GM23248 (cell line): ENCODE data around the gene PYCR2. TPM values are rescaled to one million over a fixed set of nuclear protein-coding genes. Genes with fewer than 3 reads are reported as not detected.

ENCODE experiments used
- DNase-seq: peaks from one replicate; pipeline ENCODE4 v3.0.0-alpha.2; 2015
- H2AFZ ChIP-seq: fragments of 200-600 bp; sonication (generic); 2 replicates; pipeline ENCODE4 v1.6.1; 2016; ENCODE audit warnings: antibody characterized with exemption
- H3F3A ChIP-seq: fragments of 200-600 bp; sonication (generic); 2 replicates; pipeline ENCODE4 v1.6.1; 2016; ENCODE audit warnings: mild to moderate bottlenecking, antibody characterized with exemption, mixed run types; ENCODE audit not compliant: insufficient read depth
- H3K27ac ChIP-seq: fragments of 200-600 bp; sonication (generic); 2 replicates; pipeline ENCODE4 v1.5.1; 2016; ENCODE audit warnings: mild to moderate bottlenecking
- H3K27me3 ChIP-seq: fragments of 200-600 bp; sonication (generic); replicated peaks from 2 replicates; pipeline ENCODE4 v1.6.1; 2016; ENCODE audit warnings: mild to moderate bottlenecking; ENCODE audit not compliant: insufficient read depth
- H3K36me3 ChIP-seq: fragments of 200-600 bp; sonication (generic); 2 replicates; pipeline ENCODE4 v1.6.1; 2016; ENCODE audit warnings: low read depth, mild to moderate bottlenecking
- H3K4me1 ChIP-seq: fragments of 200-600 bp; sonication (generic); 2 replicates; pipeline ENCODE4 v1.6.1; 2016; ENCODE audit warnings: mild to moderate bottlenecking; ENCODE audit not compliant: insufficient read depth
- H3K4me2 ChIP-seq: fragments of 200-600 bp; sonication (generic); one replicate; pipeline ENCODE4 v1.6.1; 2016; ENCODE audit warnings: mild to moderate bottlenecking; ENCODE audit not compliant: unreplicated experiment
- H3K4me3 ChIP-seq: fragments of 200-600 bp; sonication (generic); 2 replicates; pipeline ENCODE4 v1.5.1; 2016; ENCODE audit warnings: mild to moderate bottlenecking
- H3K79me2 ChIP-seq: fragments of 200-600 bp; sonication (generic); 2 replicates; pipeline ENCODE4 v1.6.1; 2016; ENCODE audit warnings: mild to moderate bottlenecking; ENCODE audit not compliant: insufficient read depth
- H3K9ac ChIP-seq: fragments of 200-600 bp; sonication (generic); 2 replicates; pipeline ENCODE4 v1.6.1; 2016; ENCODE audit warnings: mild to moderate bottlenecking
- H3K9me2 ChIP-seq: fragments of 200-600 bp; sonication (generic); 2 replicates; pipeline ENCODE4 v1.6.1; 2016; ENCODE audit warnings: mixed run types, mild to moderate bottlenecking, moderate library complexity; ENCODE audit not compliant: insufficient read depth
- H3K9me3 ChIP-seq: fragments of 200-600 bp; sonication (generic); one replicate; pipeline ENCODE4 v1.6.1; 2017; ENCODE audit warnings: low read depth
- H4K20me1 ChIP-seq: fragments of 200-600 bp; sonication (generic); 2 replicates; pipeline ENCODE4 v1.6.0; 2016; ENCODE audit not compliant: insufficient read depth
- EZH2 ChIP-seq: fragments of 200-600 bp; sonication (generic); IDR thresholded peaks from 2 replicates; pipeline ENCODE4 v1.6.1; 2018; ENCODE audit warnings: antibody characterized with exemption, mild to moderate bottlenecking; ENCODE audit not compliant: insufficient read depth, poor library complexity, severe bottlenecking
- EZH2phosphoT487 ChIP-seq: fragments of 200-600 bp; sonication (generic); IDR thresholded peaks from 2 replicates; pipeline ENCODE4 v1.6.1; 2018; ENCODE audit warnings: antibody characterized with exemption, moderate library complexity, mild to moderate bottlenecking, low read depth; ENCODE audit not compliant: insufficient read depth
- WGBS, 2 experiments: methylation state at CpG; one replicate each; pipeline ENCODE4 v1.1.6; 2015 to 2017; ENCODE audit warnings: low lambda C conversion rate in 2 of 2, low coverage in 1 of 2; ENCODE audit errors: missing lambda C conversion rate in 2 of 2; 5-methylcytosine and 5-hydroxymethylcytosine counted together
- in situ Hi-C: fragments of 300-500 bp; cut with MboI; formaldehyde crosslinking; loops from 2 replicates; pipeline ENCODE4 v1.15.0; 2020
- polyA plus RNA-seq: library from polyadenylated mRNA; unstranded; fragments of >200 nt; fragmentation: Nextera tagmentation; extraction: Ambion mirVana; gene quantifications from 2 replicates; pipeline ENCODE4 v1.2.1, GENCODE V29; 2016
- total RNA-seq: library from RNA; depleted of rRNA; stranded (reverse); fragments of >200 nt; shearing (Covaris generic); gene quantifications from 2 replicates; pipeline ENCODE4 v1.2.3, GENCODE V29; 2014

PYCR2 gene
- total and polyA plus RNA-seq, 2 experiments from 2014 or later, result 55.5 to 59.1 TPM

- Histone ChIP-seq H3F3A (no peaks in the 10 kb centered on the region), H3K79me2 (no peaks in the 10 kb centered on the region), H3K4me3 (no peak overlapping the region), H3K9ac (no peak overlapping the region), H3K9me2 (no peaks in the 10 kb centered on the region), H3K36me3 (no peaks in the 10 kb centered on the region), H3K4me2 (no peak overlapping the region), H3K4me1 (no peaks in the 10 kb centered on the region), H2AFZ (no peak overlapping the region), H4K20me1 (no peaks in the 10 kb centered on the region), H3K9me3 (no peaks in the 10 kb centered on the region), H3K27ac (no peak overlapping the region), H3K27me3 (no peaks in the 10 kb centered on the region)
- WGBS, 2 experiments, result 70 to 72% methylated on average over 4 of the region's 4 CpGs
- in situ Hi-C loops, result no loop called here
- TF ChIP-seq EZH2phosphoT487 (no peak), EZH2 (no peak)
- no peak for DNase-seq
Measured at GRCh38 chr1:225899044-225899925, 24.8 kb downstream of the PYCR2 start.

GRCh38 chr1:225897595-225898514 lies 26.2 kb downstream of the PYCR2 start:
- WGBS, 2 experiments, result 81 to 82% methylated on average over 19 of the region's 19 CpGs
- no peak overlapping the region for H3K27ac ChIP-seq
- no peaks in the 10 kb centered on the region for H3K9me2 ChIP-seq
- no peak for DNase-seq
- no peaks in the 10 kb centered on the region for H3K79me2 ChIP-seq
- no peaks in the 10 kb centered on the region for H3K9me3 ChIP-seq
- no peaks in the 10 kb centered on the region for H3K4me1 ChIP-seq
- H3K27me3 ChIP-seq, result no peaks in the 10 kb centered on the region
- H2AFZ ChIP-seq, result no peak overlapping the region
- TF ChIP-seq EZH2phosphoT487, result no peak
- TF ChIP-seq EZH2, result no peak
- no peaks in the 10 kb centered on the region for H3K36me3 ChIP-seq
- no peak overlapping the region for H3K4me3 ChIP-seq
- H3K9ac ChIP-seq, result no peak overlapping the region
- no peak overlapping the region for H3K4me2 ChIP-seq
- H3F3A ChIP-seq, result no peaks in the 10 kb centered on the region
- no peaks in the 10 kb centered on the region for H4K20me1 ChIP-seq
- in situ Hi-C loops, result no loop called here

GRCh38 chr1:225896937-225897549 lies 27.0 kb downstream of the PYCR2 start:
- no peaks in the 10 kb centered on the region for H3F3A ChIP-seq
- H3K9me2 ChIP-seq, result no peaks in the 10 kb centered on the region
- no peak overlapping the region for H3K4me2 ChIP-seq
- WGBS, 2 experiments, result 74 to 84% methylated on average over 7 of the region's 7 CpGs
- H3K79me2 ChIP-seq, result no peaks in the 10 kb centered on the region
- no peaks in the 10 kb centered on the region for H3K27me3 ChIP-seq
- in situ Hi-C loops, result no loop called here
- H3K9me3 ChIP-seq, result no peaks in the 10 kb centered on the region
- no peaks in the 10 kb centered on the region for H4K20me1 ChIP-seq
- no peaks in the 10 kb centered on the region for H3K36me3 ChIP-seq
- H3K4me3 ChIP-seq, result no peak overlapping the region
- H3K9ac ChIP-seq, result no peak overlapping the region
- no peak overlapping the region for H2AFZ ChIP-seq
- no peak overlapping the region for H3K27ac ChIP-seq
- DNase-seq, result no peak
- H3K4me1 ChIP-seq, result no peaks in the 10 kb centered on the region
- TF ChIP-seq EZH2, result no peak
- TF ChIP-seq EZH2phosphoT487, result no peak

GRCh38 chr1:225896494-225896893 lies 27.6 kb downstream of the PYCR2 start:
- H3K4me2 ChIP-seq, result no peak overlapping the region
- no peaks in the 10 kb centered on the region for H3K36me3 ChIP-seq
- no peaks in the 10 kb centered on the region for H3K9me3 ChIP-seq
- no peaks in the 10 kb centered on the region for H3K9me2 ChIP-seq
- no peak overlapping the region for H2AFZ ChIP-seq
- 63 to 66% methylated on average over 5 of the region's 5 CpGs for WGBS, 2 experiments
- in situ Hi-C loops, result no loop called here
- H3F3A ChIP-seq, result no peaks in the 10 kb centered on the region
- H4K20me1 ChIP-seq, result no peaks in the 10 kb centered on the region
- H3K27ac ChIP-seq, result no peak overlapping the region
- no peak overlapping the region for H3K9ac ChIP-seq
- H3K27me3 ChIP-seq, result no peaks in the 10 kb centered on the region
- TF ChIP-seq EZH2phosphoT487 (no peak), EZH2 (no peak)
- no peak overlapping the region for H3K4me3 ChIP-seq
- no peaks in the 10 kb centered on the region for H3K4me1 ChIP-seq
- no peaks in the 10 kb centered on the region for H3K79me2 ChIP-seq
- DNase-seq, result no peak
